Retinal pigment epithelial cell (primary cell): ENCODE measurements around the gene BCO2.

Experiments
- DNase-seq: peaks from one replicate; pipeline ENCODE4 v3.0.0-alpha.2; 2010; ENCODE audit warnings: low read depth
- H3K4me3 ChIP-seq: 2 replicates; pipeline ENCODE4 v1.5.1; 2011; ENCODE audit warnings: mild to moderate bottlenecking, low read length, control low read depth, moderate library complexity
- TF ChIP-seq, protein P1 (sequence below): conservative IDR thresholded peaks from 2 replicates; pipeline ENCODE4 v1.5.1; 2011; ENCODE audit warnings: low read depth, low read length, control low read depth, inconsistent platforms

The BCO2 gene

GRCh38 chr11:112143597-112143996, 31.7 kb upstream of the BCO2 start:
- no peak overlapping the region for H3K4me3 ChIP-seq
- TF ChIP-seq, protein P1, sequence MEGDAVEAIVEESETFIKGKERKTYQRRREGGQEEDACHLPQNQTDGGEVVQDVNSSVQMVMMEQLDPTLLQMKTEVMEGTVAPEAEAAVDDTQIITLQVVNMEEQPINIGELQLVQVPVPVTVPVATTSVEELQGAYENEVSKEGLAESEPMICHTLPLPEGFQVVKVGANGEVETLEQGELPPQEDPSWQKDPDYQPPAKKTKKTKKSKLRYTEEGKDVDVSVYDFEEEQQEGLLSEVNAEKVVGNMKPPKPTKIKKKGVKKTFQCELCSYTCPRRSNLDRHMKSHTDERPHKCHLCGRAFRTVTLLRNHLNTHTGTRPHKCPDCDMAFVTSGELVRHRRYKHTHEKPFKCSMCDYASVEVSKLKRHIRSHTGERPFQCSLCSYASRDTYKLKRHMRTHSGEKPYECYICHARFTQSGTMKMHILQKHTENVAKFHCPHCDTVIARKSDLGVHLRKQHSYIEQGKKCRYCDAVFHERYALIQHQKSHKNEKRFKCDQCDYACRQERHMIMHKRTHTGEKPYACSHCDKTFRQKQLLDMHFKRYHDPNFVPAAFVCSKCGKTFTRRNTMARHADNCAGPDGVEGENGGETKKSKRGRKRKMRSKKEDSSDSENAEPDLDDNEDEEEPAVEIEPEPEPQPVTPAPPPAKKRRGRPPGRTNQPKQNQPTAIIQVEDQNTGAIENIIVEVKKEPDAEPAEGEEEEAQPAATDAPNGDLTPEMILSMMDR = no peak
- no peak for DNase-seq

- TF ChIP-seq, protein P1 = no peak
- no peak overlapping the region for H3K4me3 ChIP-seq
- DNase-seq = no peak
Observed at GRCh38 chr11:112150517-112150916, 24.8 kb upstream of the BCO2 start.

- TF ChIP-seq, protein P1 = no peak
Observed at GRCh38 chr11:112156153-112156955, 19.0 kb upstream of the BCO2 start.

DNA sequence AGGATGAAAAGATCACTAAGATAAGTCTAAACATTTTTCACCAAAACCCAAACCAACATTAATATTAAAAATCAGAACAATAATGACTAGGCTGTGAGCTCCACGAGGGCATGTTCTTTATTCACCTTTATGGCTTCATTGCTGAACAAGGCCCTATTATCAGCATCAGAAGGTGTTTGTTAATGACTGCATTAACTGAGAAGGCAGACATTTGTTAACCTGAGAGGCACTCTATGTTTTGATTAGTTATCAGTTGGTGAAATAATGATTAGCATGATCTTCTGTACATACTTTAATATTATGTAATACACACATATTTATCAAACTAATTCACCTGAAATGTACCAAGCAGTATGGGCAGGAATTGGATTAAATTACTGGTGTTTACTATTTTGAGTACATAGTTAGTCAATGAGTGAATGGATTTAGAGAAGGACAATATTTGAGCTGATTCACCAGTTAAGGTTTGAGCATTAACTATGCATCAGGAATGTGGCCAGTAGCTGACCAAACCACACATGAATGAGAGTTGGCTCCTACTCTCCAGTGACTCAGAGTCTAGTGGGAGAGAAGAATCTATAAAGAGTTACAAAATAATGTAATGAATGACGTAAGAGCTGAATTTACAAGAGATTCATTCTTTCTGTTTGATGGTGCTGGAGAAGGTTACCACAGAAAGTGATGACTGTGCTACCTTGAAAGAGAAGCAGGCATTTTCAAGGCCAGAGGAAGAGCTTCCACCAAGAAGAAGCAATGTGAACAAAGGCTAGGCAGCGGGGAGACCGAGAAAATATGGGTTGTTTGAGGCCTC, 18.2 kb upstream of the BCO2 start:
- TF ChIP-seq, protein P1 = no peak
- no peak overlapping the region for H3K4me3 ChIP-seq
- DNase-seq = peak; percentile 99

More at GRCh38 chr11:112156153-112156955, 19.0 kb upstream of the BCO2 start:
- no peak overlapping the region for H3K4me3 ChIP-seq
- no peak for DNase-seq

GRCh38 chr11:112159098-112160065, 15.9 kb upstream of the BCO2 start:
- TF ChIP-seq, protein P1 = no peak
- DNase-seq = no peak
- H3K4me3 ChIP-seq = peak overlapping the region; percentile 4

DNA sequence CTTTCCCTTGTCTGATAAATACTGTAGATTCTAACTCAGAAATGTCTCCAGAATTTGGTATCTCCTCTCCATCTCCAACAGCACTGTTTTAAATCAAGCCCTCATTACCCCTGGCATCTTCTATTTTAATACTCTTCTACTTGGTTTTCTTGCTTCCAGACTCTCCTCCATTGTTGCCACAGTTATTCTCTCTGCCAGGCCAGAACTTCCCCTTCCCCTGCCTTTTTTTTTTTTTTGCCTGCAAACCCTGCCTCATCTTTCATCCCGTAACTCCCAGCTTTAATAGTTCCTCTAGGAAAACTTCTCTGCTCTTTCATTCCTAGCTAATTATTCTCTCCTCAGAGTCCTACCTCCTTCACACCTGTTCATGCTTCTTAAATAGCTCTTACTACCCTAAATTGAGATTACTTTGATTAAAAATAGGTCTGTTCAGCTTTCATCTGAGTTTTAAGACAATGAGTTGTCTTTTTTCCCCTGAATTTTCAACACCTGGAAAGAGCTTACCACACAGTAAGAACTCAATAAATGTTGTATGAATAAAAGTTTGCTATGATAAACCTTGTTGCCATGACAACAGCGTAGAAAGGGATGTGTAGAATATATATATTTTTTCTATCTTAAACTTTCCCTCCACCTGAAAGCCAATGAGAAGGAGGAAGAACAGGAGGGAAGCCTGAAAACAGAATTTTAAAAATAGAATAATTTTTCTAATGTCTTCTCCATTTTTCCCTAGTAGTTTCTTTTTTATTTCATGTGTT, 15.0 kb upstream of the BCO2 start:
- TF ChIP-seq, protein P1 = no peak
- DNase-seq = no peak
- H3K4me3 ChIP-seq = peak overlapping the region; percentile 4
